ENCODE results near the gene PAK1. TPM values are rescaled to one million over a fixed set of nuclear protein-coding genes. Genes with fewer than 3 reads are reported as not detected.

The PAK1 gene
- total RNA-seq, 1 donor from 2014 or later: 40.7 TPM

DNA sequence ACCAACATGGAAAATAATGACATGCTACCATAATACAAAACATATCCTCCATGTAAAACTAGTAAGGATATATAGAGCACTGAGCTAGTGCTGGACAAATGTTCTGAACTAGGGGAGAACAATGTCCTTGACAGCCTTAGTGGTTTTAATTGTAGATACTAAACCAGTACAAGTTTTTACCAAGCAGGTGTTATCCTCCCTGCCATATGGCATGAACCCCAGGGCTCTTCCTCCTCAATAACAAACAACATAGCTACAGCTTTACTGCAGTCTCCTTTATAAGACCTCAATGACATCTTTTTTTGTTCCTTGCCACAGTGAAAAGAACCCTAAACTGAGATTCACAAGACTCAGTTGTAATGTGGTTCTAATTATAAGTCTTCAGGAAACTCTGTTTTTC lies 102.2 kb downstream of the PAK1 start:
- H3K27me3 Mint-ChIP-seq (ENCODE audit: low read depth): no peaks in the 10 kb centered on the region
- no peaks in the 10 kb centered on the region for H3K9me3 Mint-ChIP-seq
- no peak overlapping the region for H3K4me3 Mint-ChIP-seq (ENCODE audit: low read depth)
- H3K36me3 Mint-ChIP-seq (ENCODE audit: low read depth): peaks cover 21% of the 10 kb centered on the region
- intact Hi-C loops (cut with micrococcal nuclease): no loop called here
- no peak for DNase-seq (ENCODE audit: low spot score)
- H3K4me1 Mint-ChIP-seq (ENCODE audit: low read depth): no peaks in the 10 kb centered on the region
- no peak overlapping the region for H3K27ac Mint-ChIP-seq

DNA sequence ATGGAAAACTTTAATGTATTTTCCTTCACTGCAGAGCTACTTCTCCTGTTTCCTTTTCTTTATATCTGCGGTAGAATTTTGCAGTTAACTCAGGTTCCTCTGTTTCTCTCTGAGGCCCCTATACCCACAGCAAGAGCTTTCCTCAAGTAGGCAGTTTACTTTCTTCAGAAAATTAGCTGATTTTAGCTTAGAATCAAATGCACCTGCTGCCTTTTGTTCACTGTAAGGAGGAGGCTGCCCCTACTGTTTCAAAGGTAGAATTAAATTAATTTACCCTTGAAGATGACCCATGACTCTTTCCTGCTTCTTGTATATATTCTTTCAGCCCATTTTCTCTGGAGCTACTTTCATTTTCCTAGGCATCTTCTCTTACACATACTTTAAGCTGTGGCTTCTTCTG lies 103.7 kb downstream of the PAK1 start:
- H3K27me3 Mint-ChIP-seq (ENCODE audit: low read depth): no peaks in the 10 kb centered on the region
- no peaks in the 10 kb centered on the region for H3K4me1 Mint-ChIP-seq (ENCODE audit: low read depth)
- DNase-seq (ENCODE audit: low spot score): no peak
- H3K9me3 Mint-ChIP-seq: peaks cover 8% of the 10 kb centered on the region
- H3K27ac Mint-ChIP-seq: no peak overlapping the region
- peaks cover 18% of the 10 kb centered on the region for H3K36me3 Mint-ChIP-seq (ENCODE audit: low read depth)
- H3K4me3 Mint-ChIP-seq (ENCODE audit: low read depth): no peak overlapping the region
- intact Hi-C loops (cut with micrococcal nuclease): no loop called here

DNA sequence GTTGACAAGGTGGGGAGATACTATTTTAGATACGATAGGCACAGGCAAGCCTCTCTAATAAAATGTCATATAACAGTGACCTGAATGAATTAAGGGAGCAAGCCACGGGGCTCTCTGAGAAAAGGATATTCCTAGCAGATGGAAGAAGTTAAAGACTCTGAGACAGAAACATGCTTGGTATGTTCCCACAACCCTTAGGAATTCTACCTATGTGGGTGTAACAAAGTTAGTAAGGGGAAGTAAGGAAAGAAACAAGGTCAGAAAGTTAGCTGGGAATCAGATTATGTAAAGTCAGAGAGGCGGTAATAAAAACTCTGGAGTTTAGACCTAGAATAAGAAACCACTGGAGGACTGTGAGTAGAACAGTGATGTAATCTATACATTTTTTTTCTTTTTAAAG lies 112.7 kb downstream of the PAK1 start:
- Mint-ChIP-seq H3K27me3 (ENCODE audit: low read depth) (no peaks in the 10 kb centered on the region), H3K36me3 (ENCODE audit: low read depth) (peaks cover 10% of the 10 kb centered on the region), H3K9me3 (peaks cover 6% of the 10 kb centered on the region), H3K27ac (no peak overlapping the region), H3K4me1 (ENCODE audit: low read depth) (no peaks in the 10 kb centered on the region), H3K4me3 (ENCODE audit: low read depth) (no peak overlapping the region)
- intact Hi-C loops (cut with micrococcal nuclease): no loop called here
- no peak for DNase-seq (ENCODE audit: low spot score)

DNA sequence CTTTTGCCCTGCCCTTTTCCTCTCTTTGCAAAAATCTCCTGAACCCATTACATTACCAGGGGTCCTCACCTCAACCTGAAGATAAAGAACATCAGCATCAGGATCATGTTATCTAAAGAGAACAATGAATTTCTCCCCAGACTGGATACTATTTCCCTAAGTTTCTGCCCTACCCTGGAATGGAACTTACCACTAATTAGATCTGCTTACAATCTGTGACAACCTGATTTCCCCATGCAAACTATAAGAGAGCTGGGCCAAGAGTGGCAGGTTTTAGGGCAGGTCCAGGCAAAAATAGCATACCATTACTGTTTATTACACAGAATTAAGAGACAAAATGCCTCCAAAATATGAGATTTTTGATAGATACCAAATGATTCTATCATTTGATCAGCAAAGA lies 114.4 kb downstream of the PAK1 start:
- no peaks in the 10 kb centered on the region for H3K4me1 Mint-ChIP-seq (ENCODE audit: low read depth)
- H3K27ac Mint-ChIP-seq: no peak overlapping the region
- H3K36me3 Mint-ChIP-seq (ENCODE audit: low read depth): peaks cover 10% of the 10 kb centered on the region
- DNase-seq (ENCODE audit: low spot score): no peak
- H3K9me3 Mint-ChIP-seq: no peaks in the 10 kb centered on the region
- intact Hi-C loops (cut with micrococcal nuclease): no loop called here
- no peak overlapping the region for H3K4me3 Mint-ChIP-seq (ENCODE audit: low read depth)
- H3K27me3 Mint-ChIP-seq (ENCODE audit: low read depth): no peaks in the 10 kb centered on the region

DNA sequence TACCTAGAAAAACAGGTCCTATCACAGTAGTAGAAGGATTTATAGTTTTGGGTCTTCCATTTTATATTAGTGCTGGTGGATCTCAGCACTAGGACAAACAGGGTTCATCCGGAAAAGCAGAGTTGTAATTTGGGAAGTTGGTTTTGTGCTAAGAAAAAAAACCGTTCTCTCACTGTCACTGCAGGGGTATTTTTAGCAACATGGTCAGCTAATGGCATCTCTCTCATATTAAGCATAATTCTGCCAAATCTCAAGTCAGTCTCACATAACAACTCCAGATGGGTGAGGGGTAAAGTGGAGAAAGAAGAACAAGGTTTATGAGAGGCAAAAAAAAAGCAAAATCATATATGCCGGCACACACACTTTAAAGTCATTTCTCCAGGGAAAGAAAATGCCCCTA lies 120.8 kb downstream of the PAK1 start:
- H3K36me3 Mint-ChIP-seq (ENCODE audit: low read depth): peaks cover 11% of the 10 kb centered on the region
- H3K9me3 Mint-ChIP-seq: no peaks in the 10 kb centered on the region
- no peak for DNase-seq (ENCODE audit: low spot score)
- no peaks in the 10 kb centered on the region for H3K4me1 Mint-ChIP-seq (ENCODE audit: low read depth)
- H3K27me3 Mint-ChIP-seq (ENCODE audit: low read depth): no peaks in the 10 kb centered on the region
- no peak overlapping the region for H3K27ac Mint-ChIP-seq
- H3K4me3 Mint-ChIP-seq (ENCODE audit: low read depth): no peak overlapping the region
- intact Hi-C loops (cut with micrococcal nuclease): no loop called here

DNA sequence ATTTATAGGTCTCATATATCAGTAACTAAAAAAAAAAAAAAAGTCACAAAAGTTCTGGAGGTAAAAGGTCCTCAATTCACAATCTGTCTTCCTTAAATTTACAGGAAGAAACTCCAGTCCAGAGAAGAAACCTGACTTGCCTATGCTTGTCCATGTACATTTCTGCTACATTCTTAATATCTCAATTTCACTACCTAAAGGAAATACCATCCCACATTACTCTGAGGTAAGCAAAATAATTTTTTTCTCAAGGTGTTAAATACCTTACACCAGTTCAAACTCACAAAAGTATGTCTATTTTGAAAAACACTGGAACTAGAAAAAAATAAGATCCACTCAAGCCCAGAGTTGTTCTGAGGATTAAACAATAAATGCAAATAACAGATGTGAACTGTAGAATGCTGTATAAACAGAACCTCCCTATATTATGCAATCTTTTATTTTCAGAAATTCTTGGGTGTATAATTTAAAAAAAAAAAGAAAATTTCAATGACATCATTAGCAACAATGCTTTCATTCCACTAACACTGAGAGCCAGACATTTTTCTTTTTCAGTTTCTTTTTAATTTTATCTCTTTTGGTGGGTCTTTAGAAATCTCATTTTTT lies 122.5 kb downstream of the PAK1 start:
- intact Hi-C loops (cut with micrococcal nuclease): no loop called here
- no peak overlapping the region for H3K27ac Mint-ChIP-seq
- H3K4me3 Mint-ChIP-seq (ENCODE audit: low read depth): no peak overlapping the region
- H3K9me3 Mint-ChIP-seq: no peaks in the 10 kb centered on the region
- no peak for DNase-seq (ENCODE audit: low spot score)
- H3K36me3 Mint-ChIP-seq (ENCODE audit: low read depth): peaks cover 11% of the 10 kb centered on the region
- H3K4me1 Mint-ChIP-seq (ENCODE audit: low read depth): no peaks in the 10 kb centered on the region
- H3K27me3 Mint-ChIP-seq (ENCODE audit: low read depth): no peaks in the 10 kb centered on the region

DNA sequence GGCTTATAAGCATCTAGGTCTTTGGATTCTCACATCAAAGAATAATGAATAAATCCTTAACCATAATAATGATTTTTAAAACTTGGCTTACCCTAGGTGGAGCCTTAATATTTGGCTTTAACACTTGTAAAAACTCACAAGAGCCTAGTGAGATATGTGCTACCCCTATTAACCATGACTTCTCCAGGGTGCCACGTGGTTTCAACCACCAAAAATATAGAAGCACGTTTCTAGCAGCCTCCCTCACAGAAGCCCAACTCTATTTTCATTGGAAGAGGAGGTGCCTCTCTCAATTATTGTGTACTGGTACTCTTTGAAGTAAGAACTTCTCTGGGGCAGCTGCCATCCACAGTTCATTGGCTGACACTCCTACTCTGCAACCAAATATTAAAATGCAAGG lies 125.9 kb downstream of the PAK1 start:
- no peak overlapping the region for H3K27ac Mint-ChIP-seq
- peaks cover 11% of the 10 kb centered on the region for H3K36me3 Mint-ChIP-seq (ENCODE audit: low read depth)
- intact Hi-C loops (cut with micrococcal nuclease): no loop called here
- H3K9me3 Mint-ChIP-seq: no peaks in the 10 kb centered on the region
- H3K27me3 Mint-ChIP-seq (ENCODE audit: low read depth): no peaks in the 10 kb centered on the region
- no peak overlapping the region for H3K4me3 Mint-ChIP-seq (ENCODE audit: low read depth)
- no peak for DNase-seq (ENCODE audit: low spot score)
- H3K4me1 Mint-ChIP-seq (ENCODE audit: low read depth): no peaks in the 10 kb centered on the region

DNA sequence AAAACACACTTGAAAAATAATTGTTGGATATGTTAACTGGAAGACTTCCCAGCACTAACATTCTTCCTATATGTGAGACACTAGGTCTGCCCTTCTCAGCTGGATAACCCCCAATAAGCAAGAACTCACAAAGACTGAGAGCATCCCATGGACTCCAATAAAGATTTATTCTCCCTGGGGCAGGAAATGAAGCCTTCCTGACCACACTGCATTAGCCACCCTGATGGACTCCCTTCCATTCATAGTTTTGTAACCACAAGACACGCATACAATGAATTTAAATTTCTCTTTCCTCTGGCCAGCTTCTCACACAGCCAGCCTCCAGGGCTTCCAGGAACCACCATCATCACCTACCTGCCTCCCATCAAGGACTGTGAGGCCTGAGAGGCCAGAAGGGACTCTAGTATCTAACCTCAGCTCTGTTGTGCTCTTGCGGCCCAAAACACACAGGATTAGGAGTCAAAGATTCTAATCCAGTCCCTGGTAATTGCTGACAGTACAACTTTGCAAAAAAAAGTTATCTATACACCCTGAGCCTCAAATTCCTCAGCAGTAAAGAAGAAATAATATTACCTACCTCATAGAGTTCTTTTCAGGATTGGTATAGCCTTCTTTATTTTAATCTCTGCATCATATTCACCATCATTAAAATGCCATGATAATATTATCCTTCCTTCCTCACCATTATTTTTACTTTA lies 126.8 kb downstream of the PAK1 start:
- Mint-ChIP-seq H3K36me3 (ENCODE audit: low read depth) (peaks cover 10% of the 10 kb centered on the region), H3K9me3 (no peaks in the 10 kb centered on the region), H3K27ac (no peak overlapping the region), H3K27me3 (ENCODE audit: low read depth) (no peaks in the 10 kb centered on the region), H3K4me3 (ENCODE audit: low read depth) (no peak overlapping the region), H3K4me1 (ENCODE audit: low read depth) (no peaks in the 10 kb centered on the region)
- DNase-seq (ENCODE audit: low spot score): no peak
- intact Hi-C loops (cut with micrococcal nuclease): no loop called here

DNA sequence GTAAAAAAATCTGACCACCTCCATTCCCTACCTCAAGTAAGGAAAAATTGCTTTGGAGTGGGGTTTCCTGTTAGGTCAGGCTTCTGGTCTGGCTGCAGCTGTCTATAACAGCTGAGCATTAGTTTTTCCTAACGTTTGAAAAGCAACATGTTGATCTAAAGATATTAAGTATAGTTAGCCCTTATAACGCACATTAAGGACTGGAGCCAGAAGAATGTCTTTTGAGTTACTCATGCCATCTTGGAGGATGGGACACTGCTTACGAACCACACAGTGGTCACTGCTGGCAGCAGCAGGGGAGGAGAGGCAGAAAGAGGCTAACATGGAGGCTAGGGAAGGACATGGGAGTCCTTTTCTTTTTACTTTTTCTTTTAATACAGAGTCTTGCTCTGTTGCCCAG lies 128.3 kb downstream of the PAK1 start:
- no peaks in the 10 kb centered on the region for H3K4me1 Mint-ChIP-seq (ENCODE audit: low read depth)
- intact Hi-C loops (cut with micrococcal nuclease): no loop called here
- no peak overlapping the region for H3K27ac Mint-ChIP-seq
- H3K27me3 Mint-ChIP-seq (ENCODE audit: low read depth): no peaks in the 10 kb centered on the region
- no peak for DNase-seq (ENCODE audit: low spot score)
- no peak overlapping the region for H3K4me3 Mint-ChIP-seq (ENCODE audit: low read depth)
- H3K9me3 Mint-ChIP-seq: no peaks in the 10 kb centered on the region
- H3K36me3 Mint-ChIP-seq (ENCODE audit: low read depth): peaks cover 18% of the 10 kb centered on the region

DNA sequence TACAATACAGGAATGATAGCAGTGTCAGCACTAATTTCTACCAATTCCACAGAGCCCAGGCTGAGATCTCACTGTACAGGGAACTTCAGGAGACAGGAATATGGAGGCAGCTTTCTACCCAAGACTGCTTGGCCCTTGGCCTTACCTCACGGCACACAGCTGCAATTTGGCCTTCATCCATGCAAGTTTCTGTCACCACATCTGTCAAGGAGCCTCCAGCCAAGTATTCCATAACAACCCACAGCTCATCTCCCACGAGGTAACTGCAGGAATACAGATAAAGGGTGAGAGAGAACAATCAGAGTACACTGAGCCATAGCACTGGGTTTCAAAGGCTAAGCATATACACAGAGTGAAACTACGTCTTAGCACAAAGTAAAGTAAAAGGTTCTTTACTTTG lies 133.4 kb downstream of the PAK1 start:
- no peak for DNase-seq (ENCODE audit: low spot score)
- Mint-ChIP-seq H3K36me3 (ENCODE audit: low read depth) (peaks cover 18% of the 10 kb centered on the region), H3K27ac (no peak overlapping the region), H3K9me3 (no peaks in the 10 kb centered on the region), H3K4me3 (ENCODE audit: low read depth) (no peak overlapping the region), H3K27me3 (ENCODE audit: low read depth) (no peaks in the 10 kb centered on the region), H3K4me1 (ENCODE audit: low read depth) (no peaks in the 10 kb centered on the region)
- intact Hi-C loops (cut with micrococcal nuclease): no loop called here

DNA sequence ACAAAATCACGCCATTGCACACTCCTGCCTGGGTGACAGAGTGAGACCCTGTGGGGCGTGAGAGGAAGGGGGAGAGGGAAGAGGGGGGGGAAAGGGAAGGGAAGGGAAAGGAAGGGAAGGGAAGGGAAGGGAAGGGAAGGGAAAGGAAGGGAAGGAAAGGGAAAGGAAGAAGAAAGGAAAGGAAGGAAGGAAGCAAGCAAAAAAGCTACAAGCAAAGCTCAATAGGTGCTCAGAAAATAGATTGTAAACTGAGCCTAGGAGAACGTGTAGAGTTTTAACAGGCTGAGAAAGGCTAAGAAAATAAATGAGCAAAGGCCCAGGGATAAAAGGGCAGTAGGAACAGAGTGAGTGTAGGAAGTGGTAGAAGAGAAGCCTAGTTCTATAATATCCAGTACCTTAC lies 141.6 kb downstream of the PAK1 start:
- no peak for DNase-seq (ENCODE audit: low spot score)
- no peak overlapping the region for H3K4me3 Mint-ChIP-seq (ENCODE audit: low read depth)
- H3K27me3 Mint-ChIP-seq (ENCODE audit: low read depth): no peaks in the 10 kb centered on the region
- no peaks in the 10 kb centered on the region for H3K4me1 Mint-ChIP-seq (ENCODE audit: low read depth)
- no peak overlapping the region for H3K27ac Mint-ChIP-seq
- peaks cover 4% of the 10 kb centered on the region for H3K9me3 Mint-ChIP-seq
- H3K36me3 Mint-ChIP-seq (ENCODE audit: low read depth): peaks cover 55% of the 10 kb centered on the region
- intact Hi-C loops (cut with micrococcal nuclease): no loop called here

DNA sequence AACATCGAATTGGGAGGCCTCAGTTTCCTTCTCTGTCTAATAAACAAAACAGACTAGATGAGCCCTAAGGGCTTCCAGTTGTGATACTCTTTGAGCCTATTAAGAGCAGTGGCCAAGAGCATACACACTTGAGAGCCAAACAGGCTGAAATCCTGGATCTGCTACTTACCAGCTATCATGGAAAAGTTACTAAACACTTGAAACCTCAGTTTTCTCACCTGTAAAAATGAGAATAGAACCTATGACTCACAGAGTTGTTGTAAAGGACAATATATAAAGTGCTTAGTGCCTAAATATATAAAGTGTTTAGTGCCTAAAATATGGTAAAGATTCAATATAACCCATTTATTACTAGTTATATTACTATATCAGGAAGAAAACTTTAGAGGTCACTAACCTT lies 148.7 kb downstream of the PAK1 start:
- peaks cover 2% of the 10 kb centered on the region for H3K4me1 Mint-ChIP-seq (ENCODE audit: low read depth)
- no peaks in the 10 kb centered on the region for H3K27me3 Mint-ChIP-seq (ENCODE audit: low read depth)
- intact Hi-C loops (cut with micrococcal nuclease): no loop called here
- no peak overlapping the region for H3K4me3 Mint-ChIP-seq (ENCODE audit: low read depth)
- peaks cover 48% of the 10 kb centered on the region for H3K36me3 Mint-ChIP-seq (ENCODE audit: low read depth)
- no peak for DNase-seq (ENCODE audit: low spot score)
- no peak overlapping the region for H3K27ac Mint-ChIP-seq
- peaks cover 4% of the 10 kb centered on the region for H3K9me3 Mint-ChIP-seq

DNA sequence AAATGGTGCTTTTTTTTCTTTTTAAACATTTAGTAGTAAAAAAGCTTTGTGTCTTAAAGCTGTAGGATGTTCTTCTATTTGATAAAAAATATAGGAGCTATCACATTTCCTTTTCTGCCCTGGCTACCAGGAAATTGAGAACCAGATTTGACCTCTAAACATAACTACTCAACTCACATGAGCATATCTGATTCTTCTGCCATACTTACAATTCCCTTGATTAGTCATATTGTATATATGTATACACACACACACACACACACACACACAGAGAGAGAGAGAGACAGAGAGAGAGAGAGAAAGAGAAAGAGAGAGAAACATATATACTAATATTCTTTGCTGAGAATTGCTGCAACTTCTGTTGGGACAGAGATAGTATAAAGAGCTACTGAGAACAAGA lies 149.4 kb downstream of the PAK1 start:
- no peak for DNase-seq (ENCODE audit: low spot score)
- no peak overlapping the region for H3K4me3 Mint-ChIP-seq (ENCODE audit: low read depth)
- peaks cover 4% of the 10 kb centered on the region for H3K9me3 Mint-ChIP-seq
- H3K36me3 Mint-ChIP-seq (ENCODE audit: low read depth): peaks cover 42% of the 10 kb centered on the region
- intact Hi-C loops (cut with micrococcal nuclease): no loop called here
- no peak overlapping the region for H3K27ac Mint-ChIP-seq
- H3K4me1 Mint-ChIP-seq (ENCODE audit: low read depth): peaks cover 2% of the 10 kb centered on the region
- H3K27me3 Mint-ChIP-seq (ENCODE audit: low read depth): no peaks in the 10 kb centered on the region
